SU-DHL-6 (cell line): ENCODE results near the gene TMEM86B.

Experiments used
- H2AFZ ChIP-seq: fragments of 200-600 bp; sonication (generic); 2 replicates; pipeline ENCODE4 v1.6.1; 2014; ENCODE audit warnings: low read depth, mild to moderate bottlenecking, moderate library complexity, mixed read lengths, antibody characterized with exemption, low read length; ENCODE audit not compliant: severe bottlenecking
- H3F3A ChIP-seq: fragments of 200-600 bp; shearing (Covaris generic); 2 replicates; pipeline ENCODE4 v1.6.0; 2016; ENCODE audit warnings: antibody characterized with exemption, mild to moderate bottlenecking; ENCODE audit not compliant: insufficient read depth
- H3K27ac ChIP-seq: fragments of 200-600 bp; sonication (generic); 2 replicates; pipeline ENCODE4 v1.5.1; 2016; ENCODE audit warnings: low read depth, mild to moderate bottlenecking, low read length, moderate library complexity, mixed read lengths
- H3K27me3 ChIP-seq: fragments of 200-600 bp; sonication (generic), shearing (Covaris generic); 2 replicates; pipeline ENCODE4 v1.6.0; 2014; ENCODE audit warnings: mild to moderate bottlenecking, low read length
- H3K36me3 ChIP-seq: fragments of 200-600 bp; sonication (generic); 2 replicates; pipeline ENCODE4 v1.6.1; 2014; ENCODE audit warnings: mild to moderate bottlenecking, low read length, mixed read lengths
- H3K4me2 ChIP-seq: fragments of 300-600, 200-600 bp; shearing (Covaris generic), sonication (generic); 2 replicates; pipeline ENCODE4 v1.6.0; 2014; ENCODE audit warnings: low read length, low read depth, mild to moderate bottlenecking; ENCODE audit not compliant: poor library complexity, severe bottlenecking
- H3K4me3 ChIP-seq: fragments of 200-600 bp; sonication (generic); 2 replicates; pipeline ENCODE4 v1.5.1; 2014; ENCODE audit warnings: antibody characterized with exemption, low read length, mild to moderate bottlenecking, mixed read lengths; ENCODE audit not compliant: insufficient read depth, poor library complexity, severe bottlenecking
- H3K79me2 ChIP-seq: fragments of 200-600 bp; sonication (generic); 2 replicates; pipeline ENCODE4 v1.6.1; 2014; ENCODE audit warnings: mild to moderate bottlenecking, low read length, moderate library complexity; ENCODE audit not compliant: insufficient read depth
- H3K9ac ChIP-seq: fragments of 200-600 bp; sonication (generic); 2 replicates; pipeline ENCODE4 v1.7.0; 2014; ENCODE audit warnings: mild to moderate bottlenecking, low read length
- H3K9me2 ChIP-seq: fragments of 200-600 bp; sonication (generic); replicated peaks from 2 replicates; pipeline ENCODE4 v1.6.1; 2014; ENCODE audit warnings: low read length; ENCODE audit not compliant: insufficient read depth
- H3K9me3 ChIP-seq: fragments of 200-600 bp; sonication (generic); 2 replicates; pipeline ENCODE4 v1.6.1; 2014; ENCODE audit warnings: low read length, mixed read lengths; ENCODE audit not compliant: insufficient read depth
- H4K20me1 ChIP-seq: fragments of 200-600 bp; sonication (generic); 2 replicates; pipeline ENCODE4 v1.6.1; 2014; ENCODE audit warnings: low read depth, mild to moderate bottlenecking, antibody characterized with exemption, low read length, moderate library complexity, mixed read lengths
- EZH2phosphoT487 ChIP-seq: fragments of 200-600 bp; sonication (generic), shearing (Covaris generic); conservative IDR thresholded peaks from 2 replicates; pipeline ENCODE4 v1.6.1; 2018; ENCODE audit warnings: mild to moderate bottlenecking, antibody characterized with exemption, low read length, moderate library complexity, mixed read lengths
- TF ChIP-seq, protein P1 (sequence below): fragments of 200-600 bp; sonication (generic); IDR thresholded peaks from one replicate; pipeline ENCODE4 v1.5.1; 2017; ENCODE audit warnings: antibody characterized with exemption, mild to moderate bottlenecking, low read length, moderate library complexity; ENCODE audit not compliant: insufficient read depth, poor library complexity, severe bottlenecking

Gene TMEM86B

DNA sequence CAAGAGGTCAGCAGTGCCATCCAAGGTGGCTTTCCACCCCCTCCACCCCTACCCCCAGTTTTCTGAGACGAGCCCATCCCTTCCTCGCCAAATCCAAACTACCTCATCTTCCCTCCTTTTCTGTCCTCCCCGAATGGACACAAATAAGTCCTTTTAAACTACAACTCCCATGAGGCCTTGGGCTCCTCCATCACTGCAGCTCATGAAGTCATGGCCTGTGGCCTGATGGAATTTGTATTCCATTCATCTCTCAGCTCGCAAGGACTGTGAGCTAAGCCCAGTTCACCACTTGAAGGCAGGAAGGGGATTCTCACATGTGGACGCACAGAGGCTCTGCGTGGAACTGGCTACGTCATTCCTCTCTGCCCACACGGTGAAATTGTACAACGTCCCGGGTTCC, 31.8 kb downstream of the TMEM86B start:
- TF ChIP-seq, protein P1, sequence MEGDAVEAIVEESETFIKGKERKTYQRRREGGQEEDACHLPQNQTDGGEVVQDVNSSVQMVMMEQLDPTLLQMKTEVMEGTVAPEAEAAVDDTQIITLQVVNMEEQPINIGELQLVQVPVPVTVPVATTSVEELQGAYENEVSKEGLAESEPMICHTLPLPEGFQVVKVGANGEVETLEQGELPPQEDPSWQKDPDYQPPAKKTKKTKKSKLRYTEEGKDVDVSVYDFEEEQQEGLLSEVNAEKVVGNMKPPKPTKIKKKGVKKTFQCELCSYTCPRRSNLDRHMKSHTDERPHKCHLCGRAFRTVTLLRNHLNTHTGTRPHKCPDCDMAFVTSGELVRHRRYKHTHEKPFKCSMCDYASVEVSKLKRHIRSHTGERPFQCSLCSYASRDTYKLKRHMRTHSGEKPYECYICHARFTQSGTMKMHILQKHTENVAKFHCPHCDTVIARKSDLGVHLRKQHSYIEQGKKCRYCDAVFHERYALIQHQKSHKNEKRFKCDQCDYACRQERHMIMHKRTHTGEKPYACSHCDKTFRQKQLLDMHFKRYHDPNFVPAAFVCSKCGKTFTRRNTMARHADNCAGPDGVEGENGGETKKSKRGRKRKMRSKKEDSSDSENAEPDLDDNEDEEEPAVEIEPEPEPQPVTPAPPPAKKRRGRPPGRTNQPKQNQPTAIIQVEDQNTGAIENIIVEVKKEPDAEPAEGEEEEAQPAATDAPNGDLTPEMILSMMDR = no peak
- no peak for TF ChIP-seq EZH2phosphoT487
- Histone ChIP-seq H3K27ac (no peak overlapping the region), H3K9me2 (no peaks in the 10 kb centered on the region), H3K36me3 (no peaks in the 10 kb centered on the region), H4K20me1 (no peaks in the 10 kb centered on the region), H3K9ac (no peak overlapping the region), H3K4me3 (no peak overlapping the region), H3K27me3 (no peaks in the 10 kb centered on the region), H3K79me2 (no peaks in the 10 kb centered on the region), H2AFZ (no peak overlapping the region), H3F3A (no peaks in the 10 kb centered on the region), H3K4me2 (no peak overlapping the region), H3K9me3 (no peaks in the 10 kb centered on the region)

- TF ChIP-seq, protein P1 = no peak
- no peak for TF ChIP-seq EZH2phosphoT487
- Histone ChIP-seq H3K4me2 (no peak overlapping the region), H3K9me3 (no peaks in the 10 kb centered on the region), H3K27me3 (no peaks in the 10 kb centered on the region), H3K79me2 (no peaks in the 10 kb centered on the region), H3K9ac (no peak overlapping the region), H4K20me1 (no peaks in the 10 kb centered on the region), H3K27ac (no peak overlapping the region), H3K36me3 (no peaks in the 10 kb centered on the region), H3K4me3 (no peak overlapping the region), H3F3A (no peaks in the 10 kb centered on the region), H3K9me2 (no peaks in the 10 kb centered on the region), H2AFZ (no peak overlapping the region)
Measured at GRCh38 chr19:55193481-55193880, 35.1 kb downstream of the TMEM86B start.

DNA sequence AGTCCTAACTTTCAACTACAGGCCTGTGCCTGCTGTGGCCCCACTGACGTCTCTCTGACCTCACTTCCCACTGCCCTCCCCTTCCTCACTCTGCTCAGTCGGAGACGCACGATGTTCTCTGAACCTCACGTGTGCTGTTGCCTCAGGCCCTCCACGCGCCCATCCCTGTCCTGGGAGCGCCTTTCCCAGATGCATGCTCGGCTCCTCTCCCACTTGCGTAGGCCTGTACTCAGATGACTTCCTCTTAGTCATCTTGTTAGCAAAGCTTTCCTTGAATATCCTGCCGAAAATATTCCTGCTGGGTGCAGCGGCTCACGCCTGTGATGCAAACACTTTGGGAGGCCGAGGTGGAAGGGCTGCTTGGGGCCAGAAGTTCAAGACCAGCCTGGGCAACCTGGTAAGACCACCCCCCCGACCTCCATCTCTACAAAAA, 39.1 kb downstream of the TMEM86B start:
- no peak overlapping the region for H3K27ac ChIP-seq

More for the DNA sequence above, 39.1 kb downstream of the TMEM86B start:
- Histone ChIP-seq H2AFZ (no peak overlapping the region), H3K79me2 (no peaks in the 10 kb centered on the region), H4K20me1 (no peaks in the 10 kb centered on the region), H3K4me2 (no peak overlapping the region), H3K9ac (no peak overlapping the region), H3K27me3 (no peaks in the 10 kb centered on the region), H3F3A (no peaks in the 10 kb centered on the region), H3K36me3 (no peaks in the 10 kb centered on the region), H3K9me3 (no peaks in the 10 kb centered on the region), H3K9me2 (no peaks in the 10 kb centered on the region), H3K4me3 (no peak overlapping the region)
- no peak for TF ChIP-seq EZH2phosphoT487
- TF ChIP-seq, protein P1 = no peak
